NCI-H526 (cell line): ENCODE results near the gene PRPF6.
"Not testable (repeated sequence)": the region's sequence is repeated elsewhere in the genome, so short reads cannot be mapped to it uniquely, and the experiment has no call there.

Experiments
- DNase-seq, 2 experiments: peaks; one replicate each; lab custom pipeline; 2025; lab: John Stamatoyannopoulos, UW

Gene PRPF6

GRCh38 chr20:64012385-64013154 lies 31.6 kb downstream of the PRPF6 start:
- DNase-seq: not testable (repeated sequence)

GRCh38 chr20:64015635-64016034 lies 34.7 kb downstream of the PRPF6 start:
- no peak for DNase-seq

DNA sequence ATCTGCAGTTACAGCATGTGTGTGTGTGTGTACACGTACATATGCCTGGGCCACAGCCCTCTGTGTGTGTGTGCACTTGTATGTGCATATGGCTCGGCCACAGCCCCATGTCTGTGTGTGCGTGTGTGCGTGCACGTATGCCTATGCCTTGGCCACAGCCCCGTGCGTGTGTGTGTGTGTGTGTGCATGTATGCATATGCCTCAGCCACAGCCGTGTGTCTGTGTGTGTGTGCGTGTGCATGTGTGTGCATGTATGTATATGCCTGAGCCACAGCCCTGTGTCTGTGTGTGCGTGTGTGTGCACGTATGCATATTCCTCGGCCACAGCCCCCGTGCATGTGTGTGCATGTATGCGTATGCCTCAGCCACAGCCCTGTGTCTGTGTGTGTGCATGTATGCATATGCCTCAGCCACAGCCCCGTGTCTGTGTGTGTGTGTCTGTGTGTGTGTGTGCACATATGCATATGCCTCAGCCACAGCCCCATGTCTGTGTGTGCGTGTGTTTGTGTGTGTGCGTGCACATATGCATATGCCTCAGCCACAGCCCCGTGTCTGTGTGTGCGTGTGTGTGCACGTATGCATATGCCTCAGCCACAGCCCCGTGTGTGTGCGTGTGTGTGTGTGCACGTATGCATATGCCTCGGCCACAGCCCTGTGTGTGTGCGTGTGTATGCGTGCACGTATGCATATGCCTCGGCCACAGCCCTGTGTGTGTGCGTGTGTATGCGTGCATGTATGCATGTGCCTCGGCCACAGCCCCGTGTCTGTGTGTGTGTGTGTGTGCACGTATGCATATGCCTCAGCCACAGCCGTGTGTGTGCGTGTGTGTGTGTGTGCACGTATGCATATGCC lies 40.4 kb downstream of the PRPF6 start:
- no peak for DNase-seq

DNA sequence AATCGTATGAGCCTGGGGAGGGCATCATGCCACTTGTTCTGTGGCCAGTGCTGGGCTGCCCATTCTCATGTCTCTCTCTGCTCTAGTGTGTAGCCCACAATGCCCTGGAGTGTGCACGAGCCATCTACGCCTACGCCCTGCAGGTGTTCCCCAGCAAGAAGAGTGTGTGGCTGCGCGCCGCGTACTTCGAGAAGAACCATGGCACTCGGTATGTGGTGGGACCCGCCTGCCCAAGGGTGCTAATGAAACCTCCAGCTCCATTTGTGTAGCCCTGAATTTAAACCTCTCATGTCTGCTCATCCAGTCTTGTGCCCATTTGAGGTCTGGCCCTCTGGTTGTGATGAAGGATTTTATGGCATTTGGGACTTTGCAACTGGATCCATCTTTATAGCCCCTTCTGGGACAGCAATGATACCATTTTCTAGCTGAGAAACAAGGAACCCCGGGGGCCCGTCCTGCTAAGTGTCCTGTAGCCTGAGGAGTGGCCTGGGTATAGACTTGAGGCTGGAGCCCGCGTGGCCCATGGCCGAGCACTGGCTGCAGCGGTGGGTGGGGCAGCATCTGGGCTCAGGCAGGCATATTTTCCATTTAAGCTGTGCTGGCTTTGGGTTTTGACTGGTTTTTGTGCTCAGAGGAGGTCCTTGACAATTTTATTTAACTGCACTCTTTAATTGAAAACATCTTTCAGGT lies 41.9 kb downstream of the PRPF6 start:
- no peak for DNase-seq

GRCh38 chr20:64023361-64024140 lies 42.6 kb downstream of the PRPF6 start:
- DNase-seq: no peak

DNA sequence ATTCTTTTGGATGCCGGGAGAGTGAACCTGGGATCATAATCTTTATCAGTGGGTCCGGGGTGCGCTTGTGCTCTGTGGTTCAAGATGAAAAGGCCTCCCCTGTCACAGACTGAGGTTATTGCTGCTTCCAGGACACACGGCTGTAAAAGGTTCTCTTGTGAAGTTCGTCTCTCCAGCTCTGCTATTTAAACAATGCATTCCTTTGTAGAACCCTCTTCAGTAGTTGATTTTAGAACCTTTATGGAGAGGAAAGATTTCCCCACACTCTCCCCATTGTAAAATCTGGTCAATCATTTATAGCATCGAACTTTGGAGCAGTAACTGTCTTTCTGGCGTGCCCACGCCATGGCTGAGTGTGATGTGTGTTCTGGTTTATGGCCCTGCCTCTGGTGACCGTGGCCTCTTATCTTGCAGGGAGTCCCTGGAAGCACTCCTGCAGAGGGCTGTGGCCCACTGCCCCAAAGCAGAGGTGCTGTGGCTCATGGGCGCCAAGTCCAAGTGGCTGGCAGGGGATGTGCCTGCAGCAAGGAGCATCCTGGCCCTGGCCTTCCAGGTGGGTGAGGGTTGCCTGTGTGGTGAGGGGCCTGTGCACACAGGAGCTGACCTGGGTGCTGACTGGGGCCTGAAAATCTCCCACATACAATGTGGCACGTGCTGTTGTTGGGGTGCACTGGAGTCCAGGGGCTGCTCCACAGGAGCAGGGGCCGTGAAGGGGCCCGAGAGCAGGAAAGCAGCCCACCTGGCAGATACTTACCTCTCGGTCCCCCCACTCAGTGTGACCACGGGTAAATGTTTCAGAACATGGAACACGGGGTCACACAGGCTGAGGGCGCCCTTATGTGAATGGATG lies 43.4 kb downstream of the PRPF6 start:
- DNase-seq: no peak

- DNase-seq: no peak
These were observed 44.3 kb downstream of the PRPF6 start for GRCh38 chr20:64025101-64025825.

DNA sequence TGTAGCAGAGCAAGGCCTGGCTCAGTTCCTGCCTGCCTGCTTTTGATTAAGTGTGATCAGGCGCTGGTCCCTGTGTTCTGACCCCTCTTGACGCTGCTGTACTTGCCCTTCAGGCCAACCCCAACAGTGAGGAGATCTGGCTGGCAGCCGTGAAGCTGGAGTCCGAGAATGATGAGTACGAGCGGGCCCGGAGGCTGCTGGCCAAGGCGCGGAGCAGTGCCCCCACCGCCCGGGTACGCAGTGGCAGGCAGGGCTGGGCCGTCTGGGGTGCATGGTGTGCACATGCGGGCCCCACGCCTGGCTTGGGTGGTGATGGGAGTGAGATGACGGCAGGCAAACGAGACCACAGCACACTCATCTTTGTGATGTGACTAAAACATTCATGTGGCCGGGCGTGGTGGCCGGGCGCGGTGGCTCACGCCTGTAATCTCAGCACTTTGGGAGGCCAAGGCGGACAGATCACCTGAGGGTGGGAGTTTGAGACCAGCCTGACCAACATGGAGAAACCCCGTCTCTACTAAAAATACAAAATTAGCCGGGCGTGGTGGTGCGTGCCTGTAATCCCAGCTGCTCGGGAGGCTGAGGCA lies 45.0 kb downstream of the PRPF6 start:
- DNase-seq: no peak

DNA sequence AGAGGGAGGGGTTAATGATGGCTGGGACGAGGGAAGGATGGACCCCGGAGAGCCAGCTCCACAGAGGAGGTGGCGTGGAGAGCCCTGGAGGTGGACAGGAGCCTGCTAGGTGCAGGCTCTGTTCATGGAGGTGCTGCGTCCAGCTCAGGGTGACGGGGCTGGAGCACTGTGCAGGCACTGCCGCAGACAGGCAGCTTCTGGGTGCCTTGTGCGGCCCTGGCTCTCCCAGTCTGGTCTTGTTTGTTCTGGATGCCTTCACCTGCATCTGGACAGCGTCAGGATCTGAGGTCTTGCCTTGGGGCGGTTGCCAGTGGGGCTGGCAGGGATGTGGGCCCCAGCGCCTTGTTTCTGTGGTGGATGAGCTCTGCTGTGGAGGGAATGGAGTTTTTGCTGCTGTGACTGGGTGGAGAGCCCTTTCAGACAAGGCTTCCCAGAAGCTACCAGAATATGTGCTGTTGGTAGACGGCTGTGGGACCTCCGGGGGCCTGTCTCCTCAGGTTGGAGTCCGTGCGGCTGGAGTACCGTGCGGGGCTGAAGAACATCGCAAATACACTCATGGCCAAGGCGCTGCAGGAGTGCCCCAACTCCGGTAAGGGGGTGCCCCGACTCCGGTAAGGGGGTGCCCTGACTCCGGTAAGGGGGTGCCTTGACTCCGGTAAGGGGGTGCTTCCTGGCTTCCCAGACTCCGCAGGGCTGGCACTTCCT lies 47.2 kb downstream of the PRPF6 start:
- DNase-seq: no peak

GRCh38 chr20:64029293-64030117 lies 48.6 kb downstream of the PRPF6 start:
- DNase-seq: no peak

GRCh38 chr20:64030371-64031134 lies 49.6 kb downstream of the PRPF6 start:
- DNase-seq: no peak

GRCh38 chr20:64031822-64032314 lies 50.9 kb downstream of the PRPF6 start:
- no peak for DNase-seq

DNA sequence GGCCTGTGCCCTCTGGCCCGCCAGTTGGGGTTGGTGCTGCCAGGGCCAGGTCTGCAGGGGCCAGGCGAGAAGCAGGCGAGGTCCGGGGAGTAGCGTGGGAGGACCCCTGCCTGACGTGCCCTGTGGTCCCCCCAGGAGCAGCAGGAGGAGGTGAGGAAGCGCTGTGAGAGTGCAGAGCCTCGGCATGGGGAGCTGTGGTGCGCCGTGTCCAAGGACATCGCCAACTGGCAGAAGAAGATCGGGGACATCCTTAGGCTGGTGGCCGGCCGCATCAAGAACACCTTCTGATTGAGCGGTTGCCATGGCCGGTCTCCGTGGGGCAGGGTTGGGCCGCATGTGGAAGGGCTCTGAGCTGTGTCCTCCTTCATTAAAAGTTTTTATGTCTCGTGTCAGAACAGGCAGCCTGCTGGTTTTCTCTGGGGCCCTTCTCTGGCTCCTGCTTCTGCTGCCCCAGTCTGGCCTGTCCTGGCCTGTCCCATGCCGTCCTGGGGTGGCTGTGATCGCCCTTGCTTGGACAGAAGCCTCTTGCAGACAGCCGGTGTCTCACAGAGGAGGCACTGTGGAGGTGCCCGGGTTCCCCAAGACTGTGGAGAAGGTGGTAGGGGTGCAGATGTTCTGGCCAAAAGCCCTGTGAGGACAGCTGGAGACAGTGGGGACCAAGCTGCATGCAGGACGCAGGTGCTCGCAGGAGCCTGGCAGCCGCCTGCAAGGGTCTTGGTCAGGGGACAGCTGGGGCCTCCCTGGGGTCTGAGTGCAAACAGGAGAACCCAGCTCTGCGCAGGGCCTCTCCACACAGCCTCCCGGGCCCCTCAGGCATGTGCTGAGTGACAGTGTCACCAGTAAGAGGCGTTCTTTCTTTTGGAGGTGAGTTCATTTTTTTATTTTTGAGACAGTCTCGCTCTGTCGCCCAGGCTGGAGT lies 52.0 kb downstream of the PRPF6 start:
- DNase-seq: no peak

DNA sequence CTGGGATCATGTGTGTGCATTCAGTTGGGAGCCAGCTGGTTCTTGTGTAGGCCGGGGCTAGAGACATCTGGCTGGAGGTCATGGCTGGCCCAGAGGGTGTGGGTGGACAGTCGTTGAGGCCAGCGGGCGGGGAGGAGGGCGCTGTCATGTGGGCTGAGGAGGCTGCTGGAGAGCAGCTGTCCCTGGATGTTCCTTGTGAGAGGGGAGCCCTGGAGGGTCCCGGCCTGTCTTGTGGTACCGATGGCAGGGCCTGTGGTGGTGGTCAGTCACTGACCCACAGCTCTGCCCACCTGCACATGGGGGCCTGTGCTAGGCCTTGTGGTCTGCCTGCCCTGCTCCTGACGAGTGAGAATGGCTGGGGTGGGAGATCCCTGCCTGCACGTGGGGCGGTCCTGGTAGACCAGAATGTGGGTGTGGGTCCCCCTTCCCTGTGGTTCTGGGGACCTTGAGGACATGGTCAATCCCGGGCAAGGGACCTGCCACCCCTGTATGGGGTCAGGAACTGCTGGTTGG lies 53.1 kb downstream of the PRPF6 start:
- DNase-seq: no peak

- no peak for DNase-seq
These were observed 54.4 kb downstream of the PRPF6 start for GRCh38 chr20:64035066-64035932.
